GM18861 (cell line): ENCODE results near the gene TBC1D5.
"Not testable (repeated sequence)": the region's sequence is repeated elsewhere in the genome, so short reads cannot be mapped to it uniquely, and the experiment has no call there.

Experiments used
- ATAC-seq: cut with Tn5 transposase; IDR thresholded peaks from one replicate; pipeline ENCODE4 v1.9.1; 2021; ENCODE audit not compliant: unreplicated experiment

Gene TBC1D5

GRCh38 chr3:17494117-17494809 lies 248.2 kb downstream of the TBC1D5 start:
- no peak for ATAC-seq

DNA sequence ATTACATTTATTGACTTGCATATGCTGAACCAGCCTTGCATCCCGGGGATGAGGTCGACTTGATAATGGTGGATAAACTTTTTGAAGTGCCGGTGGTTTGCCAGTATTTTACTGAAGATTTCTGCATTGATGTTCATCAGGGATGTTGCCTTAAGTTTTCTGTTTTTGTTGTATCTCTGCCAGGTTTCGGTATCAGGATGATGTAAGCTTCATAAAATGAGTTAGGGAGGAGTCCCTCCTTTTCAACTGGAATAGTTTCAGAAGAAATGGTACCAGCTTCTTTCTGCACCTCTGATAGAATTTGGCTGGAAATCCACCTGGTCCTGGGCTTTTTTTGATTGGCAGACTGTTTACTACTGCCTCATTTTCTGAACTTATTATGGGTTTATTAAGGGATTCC lies 250.8 kb downstream of the TBC1D5 start:
- ATAC-seq = no peak

DNA sequence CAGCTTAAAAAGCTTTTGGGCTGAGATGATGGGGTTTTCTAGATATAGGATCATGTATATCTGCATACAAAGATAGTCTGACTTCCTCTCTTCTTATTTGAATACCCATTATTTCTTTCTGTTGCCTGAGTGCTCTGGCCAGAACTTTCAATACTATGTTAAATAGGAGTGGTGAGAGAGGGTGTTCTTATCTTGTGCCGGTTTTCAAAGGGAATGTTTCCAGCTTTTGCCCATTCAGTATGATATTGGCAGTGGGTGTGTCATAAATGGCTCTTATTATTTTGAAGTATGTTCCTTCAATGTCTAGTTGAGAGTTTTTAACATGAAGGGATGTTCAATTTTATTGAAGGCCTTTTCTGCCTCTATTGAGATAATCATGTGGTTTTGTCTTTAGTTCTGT lies 251.2 kb downstream of the TBC1D5 start:
- ATAC-seq = not testable (repeated sequence)

DNA sequence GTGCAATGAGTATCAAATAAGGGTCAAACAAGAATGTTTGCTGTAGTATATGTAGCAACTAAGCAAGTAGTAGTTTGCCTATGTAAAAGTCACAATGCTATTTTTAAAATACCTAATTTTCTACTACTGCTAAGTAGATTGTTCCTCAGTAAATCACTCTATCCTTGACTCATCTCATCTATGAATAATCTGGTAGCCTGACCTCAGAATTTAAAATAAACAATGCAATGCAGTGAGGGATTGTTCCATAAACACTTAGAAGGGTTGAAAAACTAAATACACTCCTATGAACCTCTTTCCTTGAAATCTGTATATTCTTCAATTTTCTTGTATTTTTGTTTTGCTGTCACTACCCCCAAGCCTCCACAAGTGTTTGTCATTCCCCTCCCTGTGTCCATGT lies 253.3 kb downstream of the TBC1D5 start:
- ATAC-seq = no peak

DNA sequence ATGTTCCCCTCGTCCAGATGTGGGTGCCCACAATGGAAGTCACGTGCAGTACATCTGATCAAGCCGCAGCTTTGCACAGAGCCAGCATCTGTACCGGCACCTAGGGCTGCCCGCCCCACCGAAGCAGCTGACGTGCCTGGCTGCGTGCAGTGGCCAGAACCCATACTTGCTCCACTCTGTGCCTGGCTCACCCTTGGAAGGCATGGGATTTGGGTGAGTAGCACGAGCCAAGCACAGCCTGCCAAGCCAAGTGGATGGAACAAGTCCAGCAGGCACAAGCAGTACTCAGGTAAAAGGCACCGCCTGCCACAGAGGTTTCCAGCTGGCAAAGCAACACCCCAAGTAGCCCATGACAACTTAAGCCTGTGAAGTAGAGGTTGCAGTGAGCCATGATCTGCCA lies 261.3 kb downstream of the TBC1D5 start:
- no peak for ATAC-seq

GRCh38 chr3:17479681-17480405 lies 262.6 kb downstream of the TBC1D5 start:
- no peak for ATAC-seq

DNA sequence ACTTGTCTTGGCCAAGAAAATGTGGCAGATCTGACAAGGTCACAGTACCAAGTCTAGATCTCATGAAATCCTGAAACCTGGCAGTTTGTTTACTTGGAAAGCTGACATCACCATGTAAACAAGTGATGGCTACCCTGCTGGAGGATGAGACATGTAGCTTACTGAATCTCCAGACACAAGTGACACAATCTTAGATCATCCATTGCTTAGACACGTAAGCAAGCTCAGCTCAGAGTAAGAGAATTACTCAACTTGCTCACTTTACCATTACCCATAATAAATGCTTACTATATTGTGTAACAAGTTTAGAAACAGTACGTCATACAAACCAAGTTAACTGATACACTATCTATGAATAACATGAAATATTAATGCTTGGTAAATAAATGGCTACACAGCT lies 263.8 kb downstream of the TBC1D5 start:
- ATAC-seq = no peak

DNA sequence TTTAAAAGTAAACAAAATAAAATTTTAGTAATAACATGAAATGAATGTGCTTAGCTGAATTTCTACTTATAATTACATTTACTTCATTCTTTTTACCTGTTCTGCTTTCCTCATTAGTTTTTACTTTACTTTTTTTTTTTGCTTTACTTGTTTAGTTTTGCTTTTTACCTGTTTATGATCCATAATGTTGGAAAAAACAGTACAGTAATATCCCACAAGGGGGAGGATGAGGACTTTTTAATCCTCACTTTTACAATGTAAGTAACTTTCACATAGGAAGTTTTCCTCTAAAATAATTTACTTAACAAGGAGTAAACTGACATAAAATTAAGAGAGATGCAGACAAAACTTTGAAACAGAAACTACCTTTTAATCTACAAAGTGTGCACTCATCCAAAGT lies 268.7 kb downstream of the TBC1D5 start:
- ATAC-seq = no peak

DNA sequence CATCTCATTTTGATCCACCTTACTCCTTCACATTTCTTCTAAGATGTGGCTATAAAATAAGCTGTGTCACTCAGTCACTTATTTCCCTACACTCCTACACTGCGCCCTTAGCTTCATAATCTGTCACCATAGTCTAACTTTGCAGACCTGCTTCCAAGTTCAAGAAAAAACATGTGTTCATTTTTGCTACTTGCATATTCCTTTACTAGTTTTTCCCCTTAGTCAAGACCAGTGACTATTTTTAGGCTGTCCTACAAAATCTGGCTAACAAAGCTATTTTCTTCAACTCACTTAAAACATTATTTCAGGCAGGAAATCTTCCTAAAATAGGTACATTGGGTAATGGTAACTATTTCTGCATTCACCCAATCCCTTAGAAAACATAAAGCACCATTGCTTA lies 272.5 kb downstream of the TBC1D5 start:
- no peak for ATAC-seq

- ATAC-seq = no peak
These were observed 272.9 kb downstream of the TBC1D5 start for GRCh38 chr3:17469520-17469919.

DNA sequence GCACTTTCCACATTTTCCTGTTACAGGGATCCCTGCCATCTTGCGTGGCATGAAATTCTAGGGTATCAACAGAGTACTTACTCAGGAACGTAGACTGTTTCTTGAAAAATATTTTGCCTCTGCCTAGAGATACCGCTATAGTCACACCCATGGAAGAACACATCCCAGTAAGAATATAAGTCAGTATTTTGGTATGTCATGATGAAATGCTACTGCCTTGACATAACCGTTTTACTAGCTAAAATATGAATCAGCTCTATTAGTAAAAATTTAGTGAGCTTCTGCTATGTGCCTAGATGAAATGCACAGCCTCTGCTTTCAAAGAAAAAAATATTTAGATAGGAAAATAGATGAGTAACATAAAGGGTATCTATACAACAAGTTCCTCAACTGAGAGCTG lies 276.4 kb downstream of the TBC1D5 start:
- no peak for ATAC-seq

DNA sequence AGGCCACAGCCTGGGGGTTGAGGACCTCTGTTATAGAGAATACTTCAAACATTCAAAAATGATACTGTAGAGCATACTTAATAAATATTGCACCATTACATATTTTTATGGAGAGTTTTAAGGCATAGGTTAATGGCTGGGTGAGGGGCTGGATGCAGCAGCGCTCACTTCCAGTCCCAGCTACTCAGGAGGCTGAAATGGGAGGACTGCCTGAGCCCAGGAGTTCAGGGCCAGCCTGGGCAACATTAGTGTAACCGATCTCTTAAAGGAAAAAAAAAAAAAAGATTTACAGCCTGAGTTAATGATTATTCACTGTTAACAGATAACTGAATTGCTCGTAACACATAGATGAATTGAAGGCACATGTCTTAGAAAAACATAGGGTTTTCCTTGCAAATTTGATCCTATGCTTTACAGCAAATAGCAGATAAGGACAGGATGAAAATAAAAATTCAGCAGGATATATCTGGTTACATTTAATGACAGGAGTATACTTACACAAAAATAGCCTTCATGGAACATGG lies 282.9 kb downstream of the TBC1D5 start:
- no peak for ATAC-seq

GRCh38 chr3:17456650-17457049 lies 285.8 kb downstream of the TBC1D5 start:
- no peak for ATAC-seq

DNA sequence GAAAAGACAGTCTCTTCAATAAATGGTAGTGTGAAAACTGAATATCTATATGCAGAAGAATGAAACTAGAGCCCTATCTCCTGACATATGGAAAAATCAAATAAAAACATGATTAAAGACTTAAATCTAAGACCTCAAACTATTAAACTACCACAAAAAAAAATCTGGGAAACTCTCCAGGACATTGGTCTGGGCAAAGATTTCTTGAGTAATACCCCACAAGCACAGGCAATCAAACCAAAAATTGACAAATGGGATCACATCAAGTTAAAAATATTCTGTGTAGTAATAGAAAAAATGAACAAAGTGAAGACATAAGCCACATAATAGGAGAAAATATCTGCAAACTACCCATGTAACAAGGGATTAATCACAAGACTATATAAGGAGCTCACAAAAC lies 286.4 kb downstream of the TBC1D5 start:
- no peak for ATAC-seq

DNA sequence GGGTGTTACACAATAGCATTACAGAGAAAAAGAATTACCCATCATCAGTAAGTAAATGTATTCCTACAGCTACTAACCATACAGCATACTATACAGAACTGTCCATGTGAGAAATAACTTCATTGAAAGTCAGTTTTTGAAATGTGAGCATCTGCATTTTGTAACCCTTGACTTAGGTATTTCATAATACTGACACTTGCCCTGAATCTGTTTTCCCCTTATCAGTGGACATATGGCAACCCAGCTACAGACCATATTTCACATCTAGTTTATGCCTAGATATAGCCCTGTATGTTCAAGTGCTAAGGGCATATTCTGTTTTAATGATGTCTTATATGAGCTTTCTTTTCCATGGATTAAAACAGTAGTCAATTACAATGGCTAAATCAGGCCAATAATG lies 297.6 kb downstream of the TBC1D5 start:
- no peak for ATAC-seq

DNA sequence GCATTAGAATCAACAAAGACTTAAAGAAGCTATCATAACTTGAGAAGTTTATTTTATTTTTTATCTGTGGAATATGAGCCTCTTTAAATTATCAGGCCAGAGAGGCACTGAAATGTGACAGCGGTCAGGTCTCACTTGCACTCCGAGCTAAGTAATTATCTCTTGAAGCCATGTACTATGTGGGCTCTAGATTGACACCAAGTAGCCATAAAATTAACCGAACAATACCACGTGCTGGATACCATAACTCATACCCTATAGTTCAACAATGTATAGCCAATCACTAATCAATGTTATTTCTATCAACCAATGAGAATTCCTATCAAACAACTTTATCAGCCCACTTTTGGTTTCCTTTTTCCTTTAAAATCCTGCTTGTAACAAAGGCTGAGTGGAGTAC lies 299.3 kb downstream of the TBC1D5 start:
- no peak for ATAC-seq

- no peak for ATAC-seq
These were observed 299.9 kb downstream of the TBC1D5 start for GRCh38 chr3:17442332-17443049.

GRCh38 chr3:17433876-17434275 lies 308.6 kb downstream of the TBC1D5 start:
- ATAC-seq = no peak

DNA sequence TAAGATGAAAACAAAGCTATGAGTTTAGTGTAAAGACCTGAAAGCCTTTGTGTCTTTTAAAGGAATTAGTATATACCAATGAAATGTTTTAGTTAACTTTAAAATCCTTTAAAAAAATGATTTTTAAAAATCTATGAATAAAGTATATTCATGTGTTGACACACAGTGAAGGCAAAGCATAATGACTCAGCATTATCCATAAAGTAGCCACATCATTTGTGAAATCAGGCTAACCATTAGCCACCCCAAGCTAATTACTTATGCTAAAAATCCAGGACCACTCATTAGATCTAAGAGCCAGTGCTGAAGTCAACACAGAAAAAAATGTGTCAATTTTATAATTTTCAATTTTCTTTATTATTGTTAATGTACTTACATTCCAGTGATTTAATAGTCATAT lies 310.2 kb downstream of the TBC1D5 start:
- no peak for ATAC-seq

DNA sequence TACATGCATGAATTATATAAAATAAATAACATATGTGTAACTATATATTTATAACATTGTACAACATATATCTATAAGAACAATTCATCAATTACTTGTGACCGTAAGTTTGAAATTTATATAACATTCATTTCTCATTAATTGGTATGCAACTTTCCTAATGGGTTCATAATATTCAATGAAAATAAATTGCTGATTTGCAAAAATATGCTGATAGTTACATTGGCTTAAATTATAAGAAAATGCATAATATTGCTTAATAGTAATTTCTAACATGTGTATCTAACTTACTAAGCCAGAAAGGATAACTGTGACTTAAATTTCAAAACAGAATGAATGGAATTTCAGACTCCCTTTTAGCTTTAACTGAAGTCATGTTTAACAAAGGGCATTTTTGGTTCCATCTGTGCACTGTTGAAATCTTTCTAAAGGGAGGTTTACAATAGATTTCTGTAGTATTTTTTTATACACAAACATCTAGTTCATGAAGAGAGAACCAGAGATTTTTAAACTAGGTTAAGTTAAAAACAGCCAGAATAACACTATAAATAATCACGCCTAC lies 310.9 kb downstream of the TBC1D5 start:
- no peak for ATAC-seq

DNA sequence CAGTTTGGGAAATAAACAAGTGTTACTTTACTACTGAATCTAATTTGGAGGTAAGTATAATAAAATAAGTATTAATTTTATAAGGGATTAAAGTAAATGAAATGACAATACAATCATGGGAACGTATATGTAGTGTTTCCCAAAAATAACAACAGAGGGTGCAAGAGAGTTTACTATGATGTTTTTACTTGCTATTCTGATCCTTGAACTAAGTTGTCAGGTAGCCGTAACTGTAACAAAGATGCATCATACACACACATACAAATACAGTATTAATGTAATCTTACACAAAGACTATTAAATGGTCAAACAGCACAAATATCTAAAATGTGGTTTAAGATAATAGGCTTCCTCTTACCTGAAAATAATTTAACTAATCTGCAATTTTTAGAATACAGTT lies 311.4 kb downstream of the TBC1D5 start:
- peak; percentile 61 for ATAC-seq

DNA sequence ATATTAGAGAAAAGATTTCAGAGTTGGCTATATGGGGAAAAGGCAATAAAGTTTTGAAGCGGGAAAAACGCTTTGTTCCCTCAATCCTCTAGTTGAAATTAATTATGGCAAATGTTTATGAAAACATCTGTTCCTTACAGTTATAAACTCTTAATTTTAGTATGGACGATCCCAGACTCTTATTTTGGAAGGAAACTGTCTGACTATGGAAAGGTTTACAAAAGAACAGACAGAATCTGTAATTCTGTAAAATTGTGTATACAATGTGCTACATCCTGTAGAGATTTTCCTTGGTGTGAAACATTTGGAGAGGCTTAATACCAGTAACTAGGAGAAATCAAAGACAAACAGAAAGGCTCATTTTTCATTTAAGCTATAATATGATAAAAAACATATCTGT lies 311.8 kb downstream of the TBC1D5 start:
- ATAC-seq = no peak
